ENCODE measurements around the gene LYZ. TPM values are rescaled to one million over a fixed set of nuclear protein-coding genes. Genes with fewer than 3 reads are reported as not detected.

The LYZ gene
- total RNA-seq, 1 experiment from 2014 or later, result not detected

- Histone ChIP-seq H3K27me3 (ENCODE audit: insufficient read depth, low read length) (no peaks in the 10 kb centered on the region), H3K23ac (ENCODE audit: insufficient read length, low read depth, low read length) (no peak overlapping the region), H4K5ac (ENCODE audit: insufficient read length, low read depth, low read length) (no peak overlapping the region), H3K9ac (ENCODE audit: extremely low read depth, insufficient read length, low read length) (no peak overlapping the region), H2BK12ac (ENCODE audit: insufficient read length, low read depth, low read length) (no peak overlapping the region), H4K8ac (replicated peaks; ENCODE audit: insufficient read length, low read depth, low read length) (no peak overlapping the region), H2AFZ (ENCODE audit: low read length) (no peak overlapping the region), H2BK15ac (ENCODE audit: low read depth, low read length) (no peak overlapping the region), H3K79me1 (ENCODE audit: insufficient read depth, low read depth, low read length, poor library complexity, severe bottlenecking) (no peaks in the 10 kb centered on the region), H2BK5ac (ENCODE audit: insufficient read length, low read length) (no peak overlapping the region), H3K9me3 (ENCODE audit: control insufficient read depth, low read depth, low read length) (peaks cover 6% of the 10 kb centered on the region), H3K79me2 (ENCODE audit: insufficient read depth, low read length) (no peaks in the 10 kb centered on the region), H3K4me2 (ENCODE audit: insufficient read depth, insufficient read length, low read length) (no peak overlapping the region), H3K56ac (ENCODE audit: insufficient read length, low read depth, low read length) (no peak overlapping the region), H3K14ac (ENCODE audit: insufficient read depth, low read length) (no peak overlapping the region), H3K4me1 (ENCODE audit: insufficient read depth, low read length) (no peaks in the 10 kb centered on the region), H4K20me1 (ENCODE audit: control insufficient read depth, insufficient read depth, insufficient read length) (no peaks in the 10 kb centered on the region), H3K23me2 (ENCODE audit: insufficient read length, low read depth, low read length, poor library complexity, severe bottlenecking) (no peaks in the 10 kb centered on the region), H3T11ph (ENCODE audit: low read length) (no peak overlapping the region), H2BK120ac (ENCODE audit: low read depth, low read length, poor library complexity, severe bottlenecking) (no peak overlapping the region), H3K18ac (ENCODE audit: insufficient read length, low read depth, low read length) (no peak overlapping the region), H2BK20ac (ENCODE audit: low read depth, low read length, poor library complexity, severe bottlenecking) (no peak overlapping the region), H3K27ac (ENCODE audit: insufficient read length, low read depth, low read length) (no peak overlapping the region), H4K91ac (ENCODE audit: insufficient read length, low read depth, low read length) (no peak overlapping the region), H2AK5ac (ENCODE audit: insufficient read length, low read length) (no peak overlapping the region), H3K4ac (ENCODE audit: low read depth, low read length) (no peak overlapping the region)
- H3K9me3 Mint-ChIP-seq, result peaks cover 15 to 16% of the 10 kb centered on the region in 2 experiments
- no peaks in the 10 kb centered on the region for H3K4me1 Mint-ChIP-seq
- no peak for TF ChIP-seq CTCF (conservative IDR thresholded peaks at IDR 0.05)
- no peaks in the 10 kb centered on the region; the same call in none of the 2 replicates for H3K27me3 Mint-ChIP-seq (ENCODE audit: low read depth)
- peaks cover 7 to 11% (median 9%) of the 10 kb centered on the region in 3 experiments; a peak in 5 of 7 replicates for H3K36me3 Mint-ChIP-seq (ENCODE audit: insufficient read depth in 1 of 3, low read depth in 3 of 3)
- no peak overlapping the region for H3K4me3 Mint-ChIP-seq
- no CpG with 5 or more reads among the region's 2 CpGs for WGBS (ENCODE audit: extremely low coverage, insufficient read length, low lambda C conversion rate)
- no peak for DNase-seq
- no peak overlapping the region for H3K27ac Mint-ChIP-seq
Measured at GRCh38 chr12:69298947-69299346, 49.2 kb upstream of the LYZ start.
